IPS DF 4.7 (cell line): ENCODE data around the gene PRKCA.
"Not testable (repeated sequence)": the region's sequence is repeated elsewhere in the genome, so short reads cannot be mapped to it uniquely, and the experiment has no call there.

Experiments used
- DNase-seq: peaks from one replicate; pipeline ENCODE4 v3.0.0-alpha.2; 2013; ENCODE audit warnings: low spot score; ENCODE audit errors: extremely low read depth

The PRKCA gene

DNA sequence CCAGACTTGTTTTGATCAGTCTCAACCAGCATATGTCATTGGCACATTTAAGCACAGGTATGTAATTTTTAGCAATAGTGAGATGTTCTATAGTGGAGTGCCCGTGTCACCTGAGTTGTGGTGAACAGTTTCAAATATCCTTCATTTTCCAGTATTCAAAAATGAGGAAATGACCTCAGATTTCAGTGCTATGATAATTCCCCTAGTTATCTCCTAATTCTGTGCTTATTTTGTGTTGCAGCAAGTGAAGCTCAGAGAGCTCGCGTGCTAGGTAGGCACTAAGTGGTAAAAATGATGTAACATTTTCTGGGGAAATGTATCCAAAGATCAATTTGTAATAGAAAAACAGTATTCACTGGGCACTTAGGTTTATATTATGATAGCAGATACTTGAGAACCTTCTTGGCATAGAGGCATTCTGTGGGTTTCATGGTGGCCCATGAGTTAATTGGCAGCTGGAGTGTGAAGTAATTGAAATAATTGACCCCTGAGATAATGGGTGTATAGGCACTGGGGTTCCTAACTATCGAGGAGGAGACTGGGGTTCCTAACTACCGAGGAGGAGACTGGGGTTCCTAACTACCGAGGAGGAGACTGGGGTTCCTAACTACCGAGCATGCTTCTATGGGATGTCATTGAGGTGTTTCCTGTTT, 159.1 kb downstream of the PRKCA start:
- no peak for DNase-seq

DNA sequence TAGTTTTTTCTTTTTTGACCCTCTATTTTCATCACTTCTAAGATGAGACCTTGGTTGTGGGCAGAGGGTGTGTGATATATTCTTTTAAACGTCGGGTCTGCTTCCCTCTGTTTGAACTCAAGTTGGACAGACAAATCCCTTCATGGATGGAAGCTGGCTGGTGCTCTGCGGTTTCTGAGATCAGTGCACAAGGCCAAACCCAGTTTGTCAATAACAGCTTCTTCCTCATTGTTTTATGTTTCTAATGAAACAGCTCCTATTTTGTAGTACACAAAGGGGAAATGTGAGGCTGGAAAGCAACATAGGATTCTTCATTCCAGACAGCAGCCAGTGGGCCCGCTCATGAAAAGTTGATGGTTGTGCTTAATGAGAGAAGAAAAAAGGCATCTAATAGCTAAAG, 159.6 kb downstream of the PRKCA start:
- DNase-seq = no peak

DNA sequence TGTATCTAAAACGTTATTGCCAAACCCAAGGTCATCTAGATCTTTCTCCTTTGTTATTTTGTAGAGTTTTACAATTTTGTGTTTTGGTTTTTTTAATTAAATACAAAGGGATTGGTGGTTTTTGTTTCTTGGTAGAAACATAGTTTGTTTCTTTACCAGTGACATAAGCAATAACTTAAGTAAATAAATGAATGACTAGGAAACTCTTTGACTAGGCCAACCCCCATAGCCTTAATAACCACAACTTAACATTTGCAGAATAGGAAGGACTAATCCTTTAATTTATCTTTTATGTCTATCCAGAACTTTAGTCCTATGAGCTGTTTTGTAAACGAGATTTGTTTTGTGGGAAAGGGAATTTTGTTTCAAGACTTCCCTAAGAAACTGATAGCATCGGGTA, 162.5 kb downstream of the PRKCA start:
- DNase-seq = no peak

DNA sequence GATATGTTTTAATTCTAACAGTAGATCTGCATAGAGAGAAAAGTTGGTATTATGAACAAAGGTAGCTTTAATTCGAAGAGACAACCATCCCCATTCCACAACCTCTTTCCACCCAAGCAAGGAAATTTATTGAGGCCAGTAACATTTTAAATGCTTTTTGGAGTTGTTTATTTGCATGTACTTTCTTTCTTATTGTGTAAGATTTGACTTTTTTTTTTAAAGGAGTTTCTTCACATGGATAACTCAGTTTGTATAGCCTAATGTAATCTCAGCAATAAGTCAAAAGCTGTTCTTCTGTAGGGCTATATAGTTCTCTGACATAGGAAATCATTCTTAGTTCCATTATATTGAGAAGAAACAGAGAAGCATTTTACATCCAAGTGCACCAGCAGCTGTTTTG, 163.3 kb downstream of the PRKCA start:
- no peak for DNase-seq

DNA sequence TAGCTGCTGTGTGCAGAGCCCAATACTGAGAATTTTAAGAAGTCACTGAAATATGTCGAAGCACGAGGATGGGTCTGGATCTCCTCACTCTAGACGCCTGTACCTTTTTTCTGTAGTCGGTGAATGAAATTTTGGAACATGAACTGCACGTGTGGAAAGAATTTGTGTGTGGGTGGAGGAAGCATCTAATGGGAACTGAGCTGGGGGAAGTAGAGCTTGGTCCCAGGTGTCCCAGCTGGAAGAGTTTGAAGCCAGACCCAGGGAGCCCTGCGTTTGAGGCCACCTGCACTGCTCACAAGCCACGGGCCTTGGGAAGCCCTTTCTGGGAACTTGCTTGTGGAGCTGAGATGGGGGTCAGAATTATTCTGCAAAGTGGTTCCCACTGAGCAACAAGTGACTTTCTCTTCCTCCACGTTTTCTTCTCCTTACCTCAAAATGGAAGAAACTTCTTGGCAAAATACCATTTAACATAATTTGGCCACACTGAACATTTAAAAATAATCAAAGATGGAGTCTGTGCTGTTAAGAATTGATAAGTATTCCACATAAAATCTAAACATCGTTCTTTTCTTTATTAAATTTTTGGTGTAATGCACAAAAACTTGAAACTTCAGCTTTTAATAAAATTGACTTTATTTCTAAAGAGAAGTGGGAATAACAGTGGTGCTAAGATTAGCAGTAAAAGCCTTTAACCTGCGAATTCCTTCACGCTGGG, 163.8 kb downstream of the PRKCA start:
- no peak for DNase-seq

DNA sequence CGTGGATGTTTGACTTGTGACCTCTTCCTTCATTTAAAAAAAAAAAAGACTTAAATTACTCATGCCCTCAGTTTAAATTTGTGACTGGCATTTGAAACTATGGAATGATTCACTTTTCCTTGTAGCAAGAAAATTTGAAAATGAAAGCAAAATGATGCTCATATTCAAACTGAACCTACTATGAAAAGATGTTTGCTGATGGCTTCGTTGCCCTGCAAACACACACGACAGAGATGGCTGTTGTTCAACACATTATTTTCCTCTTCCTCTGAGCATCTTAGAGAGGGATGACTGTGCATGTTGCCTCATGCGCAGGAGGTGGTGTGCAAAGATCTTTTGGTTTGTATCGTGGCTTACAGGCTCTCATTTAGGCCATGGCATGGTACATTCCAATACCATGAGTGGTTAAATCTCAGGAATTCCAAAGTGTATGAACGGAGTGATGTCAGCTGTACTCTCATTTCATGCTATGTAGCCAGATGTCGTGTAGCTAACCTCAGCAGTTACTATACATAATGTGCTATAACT, 164.5 kb downstream of the PRKCA start:
- no peak for DNase-seq

DNA sequence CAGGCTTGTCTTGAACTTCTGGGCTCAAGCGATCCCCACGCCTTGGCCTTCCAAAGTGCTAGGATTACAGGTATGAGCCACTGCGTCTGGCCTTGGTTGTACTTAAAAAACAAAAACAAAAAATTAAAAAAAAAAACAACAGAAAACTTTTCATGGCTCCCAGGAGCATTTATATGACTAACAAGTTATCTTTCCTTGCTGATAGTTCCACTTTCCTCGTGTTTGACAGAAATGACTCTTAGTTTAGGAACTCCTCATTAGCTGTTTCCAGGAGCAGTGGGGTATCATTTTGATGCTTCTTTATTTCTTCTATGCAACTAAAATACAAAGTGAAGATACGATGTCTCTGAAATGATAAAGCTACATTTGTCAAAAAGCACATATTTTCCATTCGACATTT, 165.4 kb downstream of the PRKCA start:
- DNase-seq = no peak

DNA sequence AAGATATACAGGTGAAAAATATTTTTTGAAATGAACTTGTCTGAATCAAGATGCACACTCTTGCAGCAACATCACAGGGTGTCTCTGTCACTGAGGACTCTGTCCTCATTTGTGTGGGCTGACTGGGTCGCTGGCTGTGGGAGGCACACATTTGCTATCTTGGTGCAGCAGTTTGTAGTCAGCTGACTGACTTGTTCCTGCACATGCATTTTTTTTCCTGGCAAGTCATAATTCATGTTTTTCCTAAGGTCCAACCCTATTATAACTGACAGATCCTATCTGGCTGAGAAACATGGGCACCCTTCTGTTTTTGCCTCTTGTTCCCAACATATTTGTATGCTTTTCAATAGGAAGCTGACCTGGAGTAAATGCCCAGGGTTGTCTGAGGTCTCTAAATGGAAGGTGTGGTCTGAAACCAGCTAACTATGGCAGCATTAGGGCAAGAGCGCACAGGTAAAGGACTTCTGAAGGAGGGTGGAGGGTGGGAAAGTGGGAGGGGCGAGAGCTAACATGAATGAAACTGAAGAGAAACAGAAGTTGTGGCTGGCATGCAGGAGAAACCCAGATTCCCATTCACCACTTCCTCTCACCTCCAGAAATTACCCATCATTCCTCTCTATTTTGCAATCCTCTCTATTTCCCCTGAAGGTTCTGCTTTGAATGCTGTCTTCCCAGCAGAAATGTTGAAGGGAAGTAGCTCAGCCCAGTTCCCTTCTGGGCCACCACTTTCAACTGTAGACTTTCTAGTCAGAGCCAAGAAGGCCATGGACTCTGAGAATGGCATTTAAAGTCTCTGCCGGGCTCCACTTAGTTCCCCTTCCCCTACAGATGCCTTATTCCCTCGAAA, 166.1 kb downstream of the PRKCA start:
- DNase-seq = no peak

DNA sequence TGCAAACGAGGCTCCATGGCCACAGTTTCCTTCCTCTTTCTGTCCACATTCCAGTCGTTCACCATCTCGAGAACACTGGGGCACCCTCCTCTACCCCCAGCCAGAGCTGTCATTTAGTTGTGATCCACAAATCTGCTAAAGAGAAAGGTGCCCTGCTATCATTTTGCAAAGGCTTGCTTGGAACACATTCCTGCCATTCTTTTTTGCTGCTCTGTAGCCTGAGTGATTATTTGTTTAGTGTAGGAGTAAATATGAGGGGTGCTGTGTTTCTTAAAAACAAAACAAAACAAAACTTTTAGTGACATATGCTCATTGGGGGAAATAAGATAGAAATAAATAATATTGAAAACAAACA, 166.7 kb downstream of the PRKCA start:
- no peak for DNase-seq

DNA sequence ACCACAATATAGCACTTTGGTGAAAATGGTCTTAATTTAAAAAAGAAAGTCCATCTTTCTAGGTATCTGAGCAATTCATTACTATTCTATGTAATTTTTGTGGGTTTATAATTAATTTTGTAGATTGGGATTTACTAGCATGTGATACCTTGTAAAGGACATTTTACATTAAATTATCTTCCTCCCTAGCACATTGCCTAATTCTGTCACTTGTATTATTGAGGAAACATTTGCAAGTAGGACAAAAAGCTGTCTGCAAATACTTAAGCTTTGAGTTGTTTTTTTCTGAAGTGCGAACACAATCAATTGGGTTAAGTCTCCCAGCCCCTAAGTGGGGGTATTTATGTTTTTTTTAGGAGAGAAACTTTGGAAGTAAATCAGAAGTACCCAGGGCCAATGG, 167.0 kb downstream of the PRKCA start:
- no peak for DNase-seq

DNA sequence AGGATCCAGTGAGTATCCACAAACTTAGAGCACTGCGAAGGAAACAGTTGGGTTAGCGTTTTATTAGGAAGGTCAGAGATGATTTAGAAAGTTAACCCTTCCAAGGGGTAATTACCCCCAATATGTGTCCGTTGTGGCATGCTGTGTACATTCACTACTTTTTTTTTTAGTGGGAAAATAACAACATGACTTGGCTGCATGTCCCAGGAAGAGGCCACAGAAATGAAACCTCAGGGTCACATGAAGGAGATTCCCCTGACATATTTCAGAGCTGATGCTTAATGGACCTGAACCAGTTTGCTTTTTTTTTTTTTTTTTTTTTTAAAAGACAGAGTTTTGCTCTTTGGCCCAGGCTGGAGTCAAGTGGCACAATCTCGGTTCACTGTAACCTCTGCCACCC, 167.5 kb downstream of the PRKCA start:
- DNase-seq = no peak

DNA sequence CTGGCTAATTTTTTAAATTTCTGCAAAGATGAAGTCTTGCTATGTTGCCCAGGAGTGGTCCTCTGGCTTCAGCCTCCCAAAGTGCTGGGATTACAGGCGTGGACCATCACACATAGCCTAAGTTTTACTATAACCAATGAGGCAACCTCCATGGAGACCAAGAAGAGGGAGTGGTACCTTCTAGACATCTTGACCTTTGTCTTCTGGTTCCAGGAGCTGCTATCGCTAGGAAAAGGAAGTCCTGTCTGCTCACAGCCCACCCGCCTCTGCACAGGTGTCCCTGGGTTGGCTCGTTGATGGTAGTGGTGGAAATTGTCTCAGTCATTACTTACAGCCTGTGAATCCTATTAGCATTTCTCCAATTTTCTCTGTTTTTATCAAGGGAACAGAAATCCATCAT, 169.7 kb downstream of the PRKCA start:
- DNase-seq = no peak

DNA sequence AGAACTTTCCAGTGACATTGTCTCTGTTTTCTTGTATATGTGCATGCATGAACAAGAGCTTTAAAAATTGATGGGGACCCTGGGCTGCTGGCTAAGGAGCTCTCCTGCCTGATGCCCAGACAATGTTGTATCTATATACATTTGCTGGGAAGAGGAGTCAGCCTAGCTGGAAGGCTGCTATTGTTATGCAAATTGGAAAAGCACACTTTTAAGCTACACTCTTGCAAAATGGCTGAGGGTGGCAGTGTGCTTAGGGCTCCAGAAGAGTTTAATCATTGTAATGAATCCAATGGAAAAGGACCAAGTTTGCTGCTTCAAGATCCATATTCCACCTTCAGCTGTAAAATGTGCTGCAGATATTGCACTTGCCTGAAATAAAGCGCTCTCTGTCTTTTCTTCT, 171.8 kb downstream of the PRKCA start:
- DNase-seq = no peak

DNA sequence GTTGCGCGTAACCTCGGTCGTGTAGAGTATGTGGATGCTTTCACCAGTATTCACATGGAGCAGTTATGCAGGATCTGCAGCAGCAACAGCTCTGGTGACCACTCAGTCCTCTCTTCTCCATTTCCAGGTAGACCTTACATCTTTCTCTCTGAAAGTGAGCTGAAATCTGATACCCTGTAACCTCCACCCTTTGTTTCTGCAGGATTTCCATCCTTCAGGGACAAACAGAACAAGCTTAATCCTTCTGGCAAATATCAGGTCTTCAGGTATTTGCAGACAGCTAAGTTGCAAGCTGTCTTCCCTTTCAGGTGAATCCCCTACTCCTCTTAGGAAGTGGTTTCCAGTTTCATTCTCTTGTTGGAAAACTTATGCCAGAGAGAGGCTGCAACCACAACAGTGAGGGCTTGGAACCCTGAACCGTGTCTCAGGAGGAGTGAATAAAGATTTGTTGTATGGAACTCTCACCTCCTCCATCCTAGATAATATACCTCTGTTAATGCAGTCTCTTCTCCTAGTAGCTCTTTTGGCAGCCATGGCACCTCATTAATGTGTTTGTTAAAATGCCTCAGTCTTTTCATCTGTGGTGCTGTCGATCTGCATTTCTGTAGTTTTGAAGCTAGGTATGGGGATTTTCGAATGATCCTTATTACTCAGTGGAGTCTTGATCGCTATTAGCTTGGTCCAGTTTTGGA, 172.5 kb downstream of the PRKCA start:
- no peak for DNase-seq

DNA sequence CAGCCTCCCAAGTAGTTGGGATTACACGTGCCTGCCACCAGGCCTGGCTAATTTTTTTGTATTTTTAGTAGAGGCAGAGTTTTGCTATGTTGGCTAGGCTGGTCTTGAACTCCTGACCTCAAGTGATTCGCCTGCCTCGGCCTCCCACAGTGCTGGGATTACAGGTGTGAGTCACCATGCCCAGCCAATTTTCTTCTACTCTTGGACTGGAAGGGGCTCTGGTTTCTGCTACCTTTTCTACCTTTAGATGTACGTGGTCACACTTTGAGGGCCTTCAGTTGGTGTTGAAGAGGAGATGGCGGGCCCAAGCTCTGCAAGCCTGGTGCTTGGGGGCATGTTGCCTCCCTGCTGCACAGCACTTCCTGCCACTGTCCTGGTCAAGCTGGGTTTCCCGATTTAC, 173.6 kb downstream of the PRKCA start:
- DNase-seq = no peak

DNA sequence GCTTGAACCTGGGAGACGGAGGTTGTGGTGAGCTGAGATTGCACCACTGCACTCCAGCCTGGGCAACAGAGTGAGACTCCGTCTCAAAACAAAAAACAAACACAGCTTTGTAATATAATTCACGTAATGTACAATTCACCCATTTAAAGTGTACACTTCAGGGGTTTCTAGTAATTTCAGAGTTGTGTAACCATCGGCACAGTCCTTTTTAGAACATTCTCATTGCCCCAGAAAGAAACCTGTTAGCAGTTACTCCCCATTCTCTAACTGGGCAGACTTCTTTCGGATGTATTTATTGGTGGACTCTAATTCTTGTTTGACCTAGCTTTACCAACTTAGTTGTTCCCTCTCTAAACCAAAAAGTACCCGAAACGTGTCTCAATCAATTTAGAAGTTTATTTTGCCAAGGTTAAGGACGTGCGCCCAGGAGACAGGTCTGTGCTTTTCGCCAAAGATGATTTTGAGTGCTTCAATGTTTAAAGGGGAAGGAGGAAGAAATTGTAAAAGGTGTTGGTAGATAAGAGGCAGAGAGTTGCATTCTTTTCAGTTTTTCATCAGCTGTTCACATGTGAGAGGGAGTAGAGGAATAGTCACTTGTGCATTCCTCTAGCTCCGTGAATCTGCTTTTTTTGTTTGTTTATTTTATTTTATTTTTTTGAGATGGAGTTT, 175.3 kb downstream of the PRKCA start:
- no peak for DNase-seq

DNA sequence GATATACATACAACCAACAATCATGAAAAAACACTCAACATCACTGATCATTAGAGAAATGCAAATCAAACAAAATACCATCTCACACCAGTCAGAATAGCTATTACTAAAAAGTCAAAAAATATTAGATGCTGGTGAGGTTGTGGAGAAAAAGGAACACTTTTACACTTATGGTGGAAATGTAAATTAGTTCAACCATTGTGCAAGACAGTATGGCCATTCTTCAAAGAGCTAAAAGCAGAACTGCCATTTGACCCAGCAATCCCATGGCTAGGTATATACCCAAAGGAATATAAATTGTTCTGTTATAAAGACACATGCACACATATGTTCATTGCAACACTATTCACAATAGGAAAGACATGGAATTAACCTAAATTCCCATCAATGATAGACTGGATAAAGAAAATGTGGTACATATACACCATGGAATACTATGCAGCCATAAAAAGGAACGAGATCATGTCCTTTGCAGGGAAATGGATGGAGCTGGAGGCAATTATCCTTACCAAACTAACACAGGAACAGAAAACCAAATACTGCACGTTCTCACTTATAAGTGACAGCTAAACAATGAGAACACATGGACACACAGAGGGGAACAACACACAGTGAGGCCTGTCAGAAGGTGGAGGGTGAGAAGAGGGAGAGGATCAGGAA, 176.9 kb downstream of the PRKCA start:
- not testable (repeated sequence) for DNase-seq

DNA sequence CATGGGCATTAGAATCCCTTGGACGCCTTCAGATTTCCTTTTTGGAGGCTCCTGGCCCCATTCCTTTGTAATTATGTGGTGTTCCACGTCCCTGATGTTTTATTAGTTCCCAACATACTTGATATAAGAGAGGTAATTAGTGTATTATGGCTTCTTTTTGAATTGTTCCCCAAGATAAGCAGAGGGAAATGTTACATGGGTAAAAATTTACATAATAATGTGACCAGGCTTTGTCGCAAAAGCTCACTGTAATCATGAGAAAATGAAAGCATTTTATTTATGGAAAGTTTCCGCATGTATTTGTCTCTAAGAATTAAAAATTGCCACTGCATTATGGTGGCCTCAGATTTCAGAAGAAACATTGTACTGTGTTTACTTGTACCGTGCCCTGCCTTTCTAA, 177.8 kb downstream of the PRKCA start:
- no peak for DNase-seq

DNA sequence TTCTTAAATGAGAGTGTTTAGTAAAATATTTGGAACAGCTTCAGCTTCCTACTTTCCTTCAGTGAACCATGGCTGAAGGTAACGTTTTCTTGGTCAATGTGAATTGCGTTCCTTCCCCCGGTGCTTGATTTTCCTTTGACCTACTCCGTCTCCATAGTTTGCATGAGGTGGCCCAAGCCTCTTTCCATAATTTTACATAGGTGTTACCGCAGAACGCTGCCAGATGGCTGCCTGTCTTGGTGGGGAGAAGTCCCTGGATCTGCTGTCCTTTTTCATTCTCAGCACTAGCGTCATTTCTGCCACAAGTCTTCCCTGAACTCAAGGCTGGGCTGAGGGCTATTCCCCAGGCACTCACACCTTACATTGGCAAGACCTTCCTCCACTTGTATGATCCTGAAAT, 178.4 kb downstream of the PRKCA start:
- no peak for DNase-seq

DNA sequence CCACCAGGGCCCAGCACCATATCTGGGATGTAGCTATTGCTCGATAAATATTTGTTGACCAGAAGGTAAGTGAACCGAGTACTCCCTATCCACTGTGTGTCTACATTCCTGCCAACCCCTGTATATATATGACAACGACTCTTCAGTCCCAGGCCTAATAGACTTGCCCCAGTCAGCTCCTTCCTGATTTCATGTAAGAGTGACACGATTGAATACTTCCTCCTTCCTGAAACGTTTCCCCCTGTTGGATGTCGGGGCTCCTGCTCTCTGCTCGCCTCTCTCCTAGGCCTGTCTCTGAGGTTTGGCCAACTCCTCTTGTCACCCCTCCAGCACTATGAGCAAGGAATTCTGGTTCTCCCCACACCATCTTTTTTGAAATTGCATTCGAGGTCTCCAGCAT, 178.9 kb downstream of the PRKCA start:
- DNase-seq = no peak

DNA sequence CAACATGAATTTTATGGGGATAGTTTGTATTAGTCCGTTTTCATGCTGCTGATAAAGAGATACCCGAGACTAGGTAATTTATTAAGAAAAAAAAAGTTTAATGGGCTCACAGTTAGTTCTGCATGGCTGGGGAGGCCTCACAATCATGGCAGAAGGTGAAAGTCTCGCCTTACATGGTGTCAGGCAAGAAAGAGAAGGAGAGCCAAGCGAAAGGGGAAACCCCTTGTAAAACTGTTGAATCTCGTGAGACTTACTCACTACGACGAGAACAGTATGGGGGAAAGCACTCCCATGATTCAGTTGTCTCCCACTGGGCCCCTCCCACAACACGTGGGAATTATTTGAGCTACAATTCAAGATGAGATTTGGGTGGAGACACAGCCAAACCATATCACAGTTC, 181.5 kb downstream of the PRKCA start:
- no peak for DNase-seq
